Measurements from ENCODE around the gene SOCS1.

- peak; percentile 16 for TF ChIP-seq CTCF (IDR thresholded peaks at IDR 0.05; ENCODE audit: low read depth, low read length, poor library complexity, severe bottlenecking)
- TF ChIP-seq EZH2phosphoT487 (IDR thresholded peaks at IDR 0.05; ENCODE audit: borderline replicate concordance, low read length): no peak
These were observed 27.8 kb upstream of the SOCS1 start for GRCh38 chr16:11283820-11284248.
